OCI-M1 (cell line): Measurements from ENCODE around the gene ZAR1.

ENCODE experiments used
- DNase-seq: peaks from one replicate; lab custom pipeline; 2025; lab: John Stamatoyannopoulos, UW

ZAR1 gene

DNA sequence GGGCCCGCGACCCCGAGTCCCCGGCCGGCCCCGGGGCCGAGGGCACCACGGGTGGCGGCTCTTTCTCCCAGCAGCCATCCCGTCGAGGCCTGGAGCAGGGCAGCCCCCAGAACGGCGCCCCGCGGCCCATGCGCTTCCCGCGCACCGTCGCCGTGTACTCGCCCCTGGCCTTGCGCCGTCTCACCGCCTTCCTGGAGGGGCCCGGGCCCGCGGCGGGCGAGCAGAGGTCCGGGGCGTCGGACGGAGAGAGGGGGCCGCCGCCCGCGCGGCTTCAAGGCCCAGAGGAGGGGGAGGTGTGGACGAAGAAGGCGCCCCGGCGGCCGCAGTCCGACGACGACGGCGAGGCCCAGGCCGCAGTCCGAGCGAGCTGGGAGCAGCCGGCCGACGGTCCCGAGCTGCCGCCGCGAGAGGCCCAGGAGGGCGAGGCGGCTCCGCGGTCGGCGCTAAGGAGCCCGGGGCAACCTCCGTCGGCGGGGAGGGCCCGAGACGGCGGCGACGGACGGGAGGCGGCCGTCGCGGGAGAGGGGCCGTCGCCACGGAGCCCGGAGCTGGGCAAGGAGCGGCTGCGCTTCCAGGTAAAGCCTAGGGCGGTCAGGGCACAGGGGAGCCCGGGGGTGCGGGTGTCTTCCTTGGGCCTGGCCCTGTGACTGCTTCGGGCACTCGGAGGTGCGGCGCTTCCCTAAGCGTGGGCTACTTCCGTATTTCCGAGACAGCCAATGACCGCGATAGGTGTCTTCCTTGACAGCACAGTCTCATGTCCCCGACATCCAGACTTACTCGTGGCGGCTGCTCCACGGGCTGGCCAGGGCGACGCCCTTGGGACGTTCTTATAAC, 845 bp downstream of the ZAR1 start:
- no peak for DNase-seq

DNA sequence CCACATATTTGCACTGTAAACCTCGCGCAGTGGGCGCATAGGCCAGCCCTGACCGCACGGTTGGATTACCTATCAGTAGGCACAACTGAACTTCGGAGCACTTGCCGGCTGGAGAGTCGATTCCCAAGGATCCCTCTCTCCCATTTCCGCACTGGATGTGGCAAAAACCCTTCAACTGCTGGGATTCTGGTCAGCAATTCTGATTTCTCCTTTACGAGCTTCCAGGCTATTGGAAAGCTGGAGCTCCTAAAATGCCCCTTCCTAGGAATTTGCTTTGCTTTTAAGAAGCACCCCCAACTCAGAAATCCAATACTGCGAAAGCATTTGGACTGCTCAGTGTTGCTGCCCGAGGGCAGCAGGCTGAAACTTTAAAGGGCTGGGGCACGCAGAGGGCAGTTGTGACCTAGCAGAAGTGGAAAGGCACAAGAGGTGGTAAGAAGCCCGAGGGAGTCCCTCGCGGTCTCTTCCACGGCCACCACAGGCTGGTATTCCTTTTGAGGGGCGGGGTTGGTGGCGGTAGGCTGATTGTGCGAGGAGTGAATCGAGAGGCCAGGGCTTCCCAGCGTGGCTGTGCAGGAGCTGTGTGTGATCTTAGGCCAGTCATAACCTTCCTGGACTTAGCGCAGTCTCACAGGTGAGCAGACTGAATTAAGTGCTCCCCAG, 1.6 kb downstream of the ZAR1 start:
- no peak for DNase-seq

DNA sequence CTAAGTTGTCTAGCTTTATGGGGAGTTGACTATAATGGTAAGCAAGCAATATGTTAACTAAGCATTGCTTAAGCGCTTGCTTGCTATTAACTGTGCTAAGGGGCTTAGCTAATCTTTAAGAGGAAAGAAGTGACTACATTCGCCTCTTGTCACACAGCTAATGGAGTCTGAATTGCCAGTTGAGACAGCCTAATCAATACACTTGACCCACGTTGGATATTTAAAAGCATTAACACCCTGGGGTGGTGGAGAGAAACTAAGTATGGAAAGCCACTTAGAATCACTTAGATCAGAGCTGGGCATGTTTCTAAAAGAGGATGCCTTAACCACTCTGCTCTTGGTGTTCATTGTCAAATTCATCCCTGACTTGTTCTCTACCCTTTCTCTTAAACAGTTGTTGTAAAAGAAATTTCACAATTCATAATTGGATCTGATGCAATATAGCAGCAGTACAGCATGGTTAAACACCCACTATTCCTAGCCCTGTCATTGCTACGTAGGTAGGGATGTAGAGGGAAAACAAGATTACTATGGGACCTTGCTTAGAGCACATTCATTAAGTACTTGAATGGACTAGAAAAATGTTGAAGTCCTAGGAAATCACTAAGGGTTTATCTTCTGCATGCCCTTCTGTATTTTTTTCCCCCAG, 3.5 kb downstream of the ZAR1 start:
- no peak for DNase-seq

DNA sequence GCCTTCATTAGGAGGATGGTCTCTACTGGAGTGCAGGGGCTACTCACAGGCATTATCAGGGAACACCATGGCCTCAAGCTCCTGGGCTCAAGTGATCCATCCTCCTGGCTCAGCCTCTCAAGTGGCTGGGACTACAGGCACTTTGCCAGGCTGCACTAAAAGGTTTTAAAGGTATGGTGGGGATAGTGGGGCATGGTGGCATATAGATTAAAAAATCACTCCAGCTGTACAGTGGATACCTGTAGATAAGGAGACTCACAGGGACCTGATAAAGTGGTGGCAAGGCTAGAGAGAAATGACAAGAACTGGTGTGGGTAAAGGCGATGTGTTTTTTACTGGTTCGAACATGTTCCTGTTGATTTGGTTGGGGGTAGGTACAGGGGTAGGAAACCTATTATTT, 5.9 kb downstream of the ZAR1 start:
- DNase-seq: no peak

DNA sequence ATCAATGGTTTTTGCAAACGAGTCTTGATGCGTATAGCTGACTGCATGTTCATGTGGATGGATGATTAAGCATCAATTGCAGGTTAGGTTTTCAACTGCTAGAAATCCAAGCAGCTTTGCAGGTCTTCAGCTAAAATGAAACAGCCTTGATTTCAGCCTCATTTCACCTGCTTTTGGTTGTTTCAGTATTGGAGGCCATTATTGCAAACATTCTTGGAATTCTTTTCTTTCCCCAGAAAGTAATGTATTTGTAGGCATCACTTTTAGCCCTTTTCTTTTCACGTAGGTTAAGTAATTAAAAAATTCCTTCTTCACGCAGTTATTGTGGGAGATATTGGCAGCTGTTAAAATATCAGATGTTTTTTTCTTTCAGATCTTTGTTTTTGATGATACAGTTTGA, 8.8 kb downstream of the ZAR1 start:
- no peak for DNase-seq

DNA sequence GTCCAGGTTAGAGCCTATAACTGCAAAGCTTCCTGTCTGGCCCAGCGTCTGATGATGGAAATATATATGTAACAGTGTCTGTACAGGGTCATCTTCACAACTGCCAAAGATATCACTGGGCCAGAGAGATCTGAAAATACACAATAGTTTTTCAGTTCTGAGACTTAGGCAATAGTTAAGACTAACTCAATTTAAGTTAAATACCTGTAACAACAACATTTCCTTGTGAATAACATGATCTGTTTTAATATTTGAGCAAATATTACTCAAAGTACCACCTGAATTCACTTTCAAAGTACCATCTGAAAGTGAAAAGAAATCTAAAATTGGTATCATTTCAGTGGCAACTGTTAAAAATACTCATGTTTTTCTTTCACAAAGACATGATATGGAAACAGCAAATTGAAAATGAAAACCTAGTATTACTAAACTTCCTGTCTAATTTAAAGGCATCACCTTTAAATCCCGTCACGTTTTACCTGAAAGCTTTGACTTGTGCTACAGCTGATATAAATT, 9.6 kb downstream of the ZAR1 start:
- DNase-seq: no peak

DNA sequence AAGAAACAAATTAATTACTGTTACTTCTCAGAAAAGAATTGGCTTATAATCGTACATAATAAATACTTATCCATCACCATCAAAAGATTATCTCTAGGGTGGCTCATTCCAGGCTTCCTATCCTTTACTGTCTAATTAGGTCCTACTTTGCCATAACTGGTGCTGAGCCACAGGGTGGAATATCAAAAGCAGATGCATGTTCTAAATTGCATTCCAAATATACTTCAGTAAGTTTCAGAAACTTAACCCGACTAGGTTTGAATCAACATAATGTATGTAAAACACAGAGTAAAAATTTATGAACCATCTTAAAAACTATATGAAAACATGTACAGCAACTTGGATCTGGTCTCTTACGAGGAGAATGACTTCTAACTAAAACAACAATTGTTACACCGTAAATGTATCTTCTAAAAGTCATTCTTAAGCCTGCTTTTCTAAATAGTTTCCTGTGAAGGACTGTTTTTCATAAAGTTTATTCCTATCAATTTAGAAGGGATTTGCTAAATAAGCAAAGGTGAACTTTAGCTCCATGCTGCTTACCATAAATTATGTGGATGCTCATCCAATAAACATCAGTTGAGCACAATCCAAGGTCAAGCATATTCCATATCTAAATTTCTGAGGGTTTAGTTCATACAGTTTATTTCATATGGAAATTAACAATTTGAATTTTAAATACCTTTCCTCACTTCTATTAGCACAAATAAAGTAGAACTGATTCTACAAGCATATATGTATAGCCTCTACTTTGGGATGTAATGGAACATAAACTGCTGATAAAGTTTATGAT, 13.4 kb downstream of the ZAR1 start:
- no peak for DNase-seq

DNA sequence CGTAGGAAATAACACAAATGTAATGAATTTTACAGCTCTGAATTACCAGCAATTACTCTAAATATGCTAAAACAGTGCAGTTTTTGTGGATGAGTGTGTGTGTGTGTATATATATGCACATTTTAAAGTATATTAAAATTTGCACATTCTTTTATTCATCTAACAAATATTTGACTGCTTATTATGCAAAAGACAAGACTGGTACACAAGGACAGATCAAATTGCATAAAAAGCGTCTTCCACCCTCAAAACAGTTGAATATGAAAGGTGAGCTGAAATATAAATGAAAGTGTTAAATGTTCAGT, 13.9 kb downstream of the ZAR1 start:
- DNase-seq: no peak

DNA sequence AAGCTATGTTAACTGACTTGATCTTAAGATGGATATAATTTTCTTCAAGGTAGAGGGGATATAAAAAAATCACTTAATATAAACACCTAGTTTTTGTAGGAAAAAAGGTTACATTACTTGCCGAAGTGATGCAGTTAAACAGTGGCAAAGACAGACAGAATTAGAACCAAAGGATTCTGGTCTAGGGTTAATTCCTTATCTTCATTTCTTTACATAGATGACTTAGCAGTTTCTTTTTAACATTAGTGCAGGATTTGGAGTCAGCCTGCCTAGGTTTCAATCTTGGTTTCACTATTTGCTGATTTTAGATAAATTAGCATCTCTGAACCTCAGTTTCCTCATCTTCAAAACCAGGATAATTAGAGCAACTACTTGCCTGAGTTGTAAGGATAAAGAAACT, 14.3 kb downstream of the ZAR1 start:
- DNase-seq: peak; percentile 32

DNA sequence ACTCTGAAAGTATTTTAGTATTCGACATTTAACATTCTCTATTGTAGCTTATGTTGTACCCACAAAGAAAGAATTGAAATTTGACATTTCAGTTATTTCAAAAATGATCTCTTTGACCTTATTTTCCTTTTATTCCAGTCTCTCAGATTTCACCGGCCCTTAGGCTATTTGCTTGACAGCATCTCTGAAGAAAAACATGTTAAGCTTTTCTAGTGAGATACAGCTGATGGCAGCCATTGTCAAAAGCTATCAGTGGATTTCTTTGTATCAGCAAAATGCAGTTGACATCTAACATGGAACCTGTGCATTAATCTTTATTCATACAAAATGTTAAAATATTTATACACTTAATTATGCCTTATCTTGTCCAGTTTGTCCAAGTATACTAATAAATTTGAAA, 16.7 kb downstream of the ZAR1 start:
- no peak for DNase-seq

DNA sequence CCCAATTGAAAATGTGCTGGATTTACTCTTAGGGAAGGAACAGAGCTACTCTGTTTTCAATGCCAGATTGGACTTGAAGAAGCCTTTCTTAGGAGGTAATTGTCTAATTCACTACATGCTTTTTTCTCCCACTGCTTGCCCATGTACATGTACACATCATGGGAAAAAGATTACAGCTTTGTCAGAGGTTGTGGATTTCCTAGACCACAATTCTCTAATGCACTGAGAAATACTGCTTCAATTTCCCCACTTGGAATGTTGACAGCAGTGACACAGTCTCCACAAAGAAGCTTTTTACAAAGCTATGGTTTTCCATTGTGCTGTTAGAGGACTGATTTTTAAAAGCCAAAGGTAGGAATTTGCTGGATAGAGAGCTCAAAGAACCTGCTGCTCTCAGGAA, 19.5 kb downstream of the ZAR1 start:
- DNase-seq: no peak

DNA sequence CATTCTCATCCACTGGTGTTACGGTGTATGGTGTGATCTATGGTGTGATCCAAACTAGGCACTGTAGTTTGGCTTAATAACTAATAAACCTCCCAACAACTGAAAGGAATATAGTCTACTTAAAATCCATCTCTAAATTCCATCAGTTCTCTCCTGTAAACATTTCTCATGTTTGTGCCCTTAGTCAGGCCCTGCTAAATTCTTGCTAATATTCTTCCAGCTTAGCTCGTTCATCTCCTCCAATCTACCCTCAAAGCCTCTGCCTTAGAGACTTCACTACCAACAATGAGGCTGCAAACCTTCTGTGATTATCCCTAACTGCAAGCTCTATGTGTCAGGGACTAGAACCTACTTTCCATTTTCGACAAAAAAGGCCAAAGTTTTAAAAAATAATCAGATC, 28.1 kb downstream of the ZAR1 start:
- no peak for DNase-seq

DNA sequence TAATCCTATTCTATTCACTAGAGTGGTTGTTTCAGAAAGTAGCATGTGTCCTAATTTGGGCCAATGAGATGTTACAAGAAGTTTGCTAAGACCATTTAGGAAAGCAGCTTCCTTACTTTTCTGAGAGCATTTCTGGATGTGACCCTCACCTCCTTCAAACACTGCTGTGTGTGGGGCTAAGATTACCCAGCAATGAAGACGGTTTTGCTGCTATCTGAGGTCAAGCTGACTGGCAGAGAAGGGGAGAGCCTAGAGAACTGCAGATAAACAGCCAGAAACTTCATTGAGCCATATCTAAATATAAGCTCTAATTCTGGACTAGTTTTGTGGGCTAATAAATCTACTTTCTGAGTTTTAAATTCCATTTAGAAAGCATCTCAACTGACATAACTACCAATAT, 36.4 kb downstream of the ZAR1 start:
- no peak for DNase-seq

DNA sequence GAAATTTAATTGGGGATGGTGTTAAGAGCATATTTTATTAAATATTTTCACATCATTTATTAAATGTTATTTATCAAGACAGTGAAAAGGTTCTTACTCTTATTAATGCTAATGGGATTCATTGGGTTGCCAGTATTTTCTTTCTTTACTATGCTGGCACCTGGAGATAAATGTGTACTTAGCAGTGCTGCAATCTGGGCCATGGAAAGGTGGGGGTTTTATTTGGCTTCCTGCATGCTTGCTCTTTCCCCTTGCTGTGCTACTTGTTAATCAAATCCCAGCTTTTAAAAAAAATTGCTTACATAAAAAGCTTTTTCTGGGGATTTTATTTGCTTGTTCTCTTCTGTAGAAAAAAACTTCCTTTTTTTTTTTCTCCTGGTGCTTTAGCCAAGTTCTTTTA, 48.3 kb downstream of the ZAR1 start:
- peak; percentile 44 for DNase-seq

DNA sequence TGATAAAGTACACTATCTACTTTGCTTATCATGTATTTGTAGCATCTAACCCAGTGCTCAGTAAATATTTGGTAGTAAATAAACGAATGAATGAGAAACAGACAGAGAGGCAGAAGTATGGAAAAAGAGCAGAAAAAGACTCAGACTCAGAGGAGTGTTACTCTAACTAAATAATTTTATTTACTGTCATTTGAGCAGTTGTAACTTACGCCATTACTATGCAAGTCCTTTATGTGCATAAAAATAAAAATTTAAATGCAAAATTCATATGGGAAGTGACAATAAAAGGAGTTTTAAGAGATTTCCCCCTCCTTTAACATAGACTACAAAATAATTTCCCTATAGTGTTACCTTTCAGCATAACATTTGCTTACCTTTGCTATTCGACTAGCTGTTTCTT, 49.5 kb downstream of the ZAR1 start:
- DNase-seq: no peak

DNA sequence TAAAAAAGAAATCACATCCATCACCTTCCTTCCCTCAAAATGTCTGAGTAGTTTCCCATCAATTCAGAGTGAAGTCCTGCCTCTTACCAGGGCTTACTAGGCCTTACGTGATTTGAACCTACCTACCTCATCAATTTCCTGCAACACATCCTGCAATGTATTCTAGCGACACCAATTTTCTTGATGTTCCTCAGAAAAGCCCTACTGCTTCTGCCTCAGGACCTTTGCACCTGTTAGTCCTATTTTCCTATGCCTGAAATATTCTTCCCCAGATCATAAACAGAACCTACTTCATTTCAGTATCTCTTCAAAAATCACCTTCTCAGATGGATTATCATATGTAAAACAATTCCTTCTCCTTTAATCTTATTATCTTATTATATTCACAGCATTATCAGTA, 52.8 kb downstream of the ZAR1 start:
- DNase-seq: no peak

DNA sequence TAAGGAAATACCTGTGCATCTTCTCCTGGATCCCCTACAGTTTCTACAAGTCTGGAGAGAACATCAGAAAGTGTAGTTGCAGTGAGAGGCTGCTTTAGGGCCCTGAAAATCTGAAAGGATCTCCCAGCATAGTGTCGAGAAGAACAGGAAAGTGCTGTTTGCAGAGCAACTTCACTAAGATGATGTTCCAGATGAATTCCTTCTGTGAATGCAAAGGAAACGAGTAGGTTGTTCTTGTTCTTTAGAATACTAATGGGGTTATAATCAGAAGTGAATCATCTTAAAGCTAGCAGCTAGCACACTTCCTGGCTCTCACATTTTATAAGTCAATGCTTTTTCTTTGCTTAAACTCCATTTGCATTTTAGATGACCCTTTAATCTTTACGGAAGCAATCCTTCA, 53.7 kb downstream of the ZAR1 start:
- no peak for DNase-seq
